Measurements from ENCODE around the gene CEBPG.

GRCh38 chr19:33359581-33359980 lies 13.9 kb upstream of the CEBPG start:
- TF ChIP-seq CTCF (conservative IDR thresholded peaks at IDR 0.05 in 1 of 2, IDR thresholded peaks at IDR 0.05 in 1 of 2; ENCODE audit: low read depth in 1 of 2, low read length in 2 of 2) (no peak), EZH2 (IDR thresholded peaks at IDR 0.05; ENCODE audit: low read length, missing control alignments) (no peak)

All from fibroblast of lung (primary cell).